Measurements from ENCODE around the gene ELANE. TPM values are rescaled to one million over a fixed set of nuclear protein-coding genes. Genes with fewer than 3 reads are reported as not detected.
"Not testable (repeated sequence)": the region's sequence is repeated elsewhere in the genome, so short reads cannot be mapped to it uniquely, and the experiment has no call there.

Gene ELANE
- polyA plus RNA-seq, 1 donor, result 0.89 TPM

- no peak for DNase-seq
These were observed 27.8 kb downstream of the ELANE start for GRCh38 chr19:879711-880438.

GRCh38 chr19:881385-882071 lies 29.4 kb downstream of the ELANE start:
- DNase-seq, result no peak

GRCh38 chr19:882871-883497 lies 30.9 kb downstream of the ELANE start:
- DNase-seq, result no peak

GRCh38 chr19:883661-884211 lies 31.6 kb downstream of the ELANE start:
- DNase-seq, result no peak

- DNase-seq, result no peak
These were observed 32.5 kb downstream of the ELANE start for GRCh38 chr19:884420-885211.

- no peak for DNase-seq
These were observed 33.6 kb downstream of the ELANE start for GRCh38 chr19:885536-886224.

- DNase-seq, result no peak
These were observed 35.0 kb downstream of the ELANE start for GRCh38 chr19:887072-887471.

- DNase-seq, result no peak
These were observed 35.5 kb downstream of the ELANE start for GRCh38 chr19:887599-887998.

GRCh38 chr19:888581-889385 lies 36.7 kb downstream of the ELANE start:
- DNase-seq, result no peak

- no peak for DNase-seq
These were observed 37.7 kb downstream of the ELANE start for GRCh38 chr19:889662-890295.

GRCh38 chr19:890831-891230 lies 38.7 kb downstream of the ELANE start:
- DNase-seq, result no peak

- not testable (repeated sequence) for DNase-seq
These were observed 39.5 kb downstream of the ELANE start for GRCh38 chr19:891421-892200.

GRCh38 chr19:892243-892893 lies 40.3 kb downstream of the ELANE start:
- DNase-seq, result no peak

- DNase-seq, result peak; percentile 95
These were observed 41.0 kb downstream of the ELANE start, which contains the start of the genes MED16 and RNU6-9 for GRCh38 chr19:892894-893689. Gene MED16 (minus strand): TSS chr19:893187. CDS start chr19:891131, 2,056 bp downstream. Gene RNU6-9 (plus strand): TSS chr19:893484.

GRCh38 chr19:896434-896833 lies 44.3 kb downstream of the ELANE start:
- no peak for DNase-seq

- DNase-seq, result no peak
These were observed 44.9 kb downstream of the ELANE start for GRCh38 chr19:896999-897398.

- DNase-seq, result no peak
These were observed 45.4 kb downstream of the ELANE start for GRCh38 chr19:897442-898039.

GRCh38 chr19:898663-899062 lies 46.6 kb downstream of the ELANE start:
- DNase-seq, result no peak

Measured in hindlimb muscle (tissue), 1 donor.